ENCODE measurements around the gene PPP1R3A. TPM values are rescaled to one million over a fixed set of nuclear protein-coding genes. Genes with fewer than 3 reads are reported as not detected.

The PPP1R3A gene
- total and polyA plus RNA-seq, 2 of the 8 experiments (the other 6 are each of a cell fraction or from before 2014, with no cell fraction given) = not detected

- TF ChIP-seq CHD7 (IDR thresholded peaks at IDR 0.05; ENCODE audit: insufficient replicate concordance, low read length) (no peak), YY1 (IDR thresholded peaks at IDR 0.05; ENCODE audit: low read depth, low read length) (no peak), BRCA1 (IDR thresholded peaks at IDR 0.05; ENCODE audit: low read depth, low read length) (no peak), EZH2 (IDR thresholded peaks at IDR 0.05; ENCODE audit: low read depth, low read length, severe bottlenecking) (no peak), FOSL1 (IDR thresholded peaks at IDR 0.05; ENCODE audit: insufficient read depth, low read depth, low read length) (no peak), TEAD4 (IDR thresholded peaks at IDR 0.05; ENCODE audit: low read depth, low read length) (no peak), SIX5 (IDR thresholded peaks at IDR 0.05; ENCODE audit: low read depth, low read length) (no peak), ATF2 (IDR thresholded peaks at IDR 0.05; ENCODE audit: low read length) (no peak)
Measured at GRCh38 chr7:113917840-113918239, 969 bp downstream of the PPP1R3A start (continued).
